Measurements from ENCODE around the gene IKZF1.

Gene IKZF1

DNA sequence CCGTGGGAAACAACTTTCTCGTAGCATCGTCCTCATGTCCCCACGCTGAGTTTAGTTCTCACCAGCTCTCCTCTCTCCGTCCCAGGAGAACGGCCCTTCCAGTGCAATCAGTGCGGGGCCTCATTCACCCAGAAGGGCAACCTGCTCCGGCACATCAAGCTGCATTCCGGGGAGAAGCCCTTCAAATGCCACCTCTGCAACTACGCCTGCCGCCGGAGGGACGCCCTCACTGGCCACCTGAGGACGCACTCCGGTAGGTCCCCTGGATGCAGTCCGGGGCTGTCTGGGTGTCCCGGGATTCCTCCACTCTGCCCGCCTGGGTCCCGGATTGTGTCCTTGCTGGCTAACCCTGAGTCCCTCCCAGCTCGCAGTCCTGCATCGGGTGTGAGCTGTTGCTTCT, 77.9 kb downstream of the IKZF1 start:
- H3K4me3 ChIP-seq (ENCODE audit: severe bottlenecking) = no peak overlapping the region
- no peak for DNase-seq (ENCODE audit: low spot score)
- ATAC-seq (ENCODE audit: low read depth) = no peak
- no peak overlapping the region for H3K27ac ChIP-seq (ENCODE audit: poor library complexity, severe bottlenecking)
- H3K9me3 ChIP-seq (ENCODE audit: severe bottlenecking) = no peaks in the 10 kb centered on the region
- no peaks in the 10 kb centered on the region for H3K36me3 ChIP-seq (ENCODE audit: low read depth)
- TF ChIP-seq, protein P1, sequence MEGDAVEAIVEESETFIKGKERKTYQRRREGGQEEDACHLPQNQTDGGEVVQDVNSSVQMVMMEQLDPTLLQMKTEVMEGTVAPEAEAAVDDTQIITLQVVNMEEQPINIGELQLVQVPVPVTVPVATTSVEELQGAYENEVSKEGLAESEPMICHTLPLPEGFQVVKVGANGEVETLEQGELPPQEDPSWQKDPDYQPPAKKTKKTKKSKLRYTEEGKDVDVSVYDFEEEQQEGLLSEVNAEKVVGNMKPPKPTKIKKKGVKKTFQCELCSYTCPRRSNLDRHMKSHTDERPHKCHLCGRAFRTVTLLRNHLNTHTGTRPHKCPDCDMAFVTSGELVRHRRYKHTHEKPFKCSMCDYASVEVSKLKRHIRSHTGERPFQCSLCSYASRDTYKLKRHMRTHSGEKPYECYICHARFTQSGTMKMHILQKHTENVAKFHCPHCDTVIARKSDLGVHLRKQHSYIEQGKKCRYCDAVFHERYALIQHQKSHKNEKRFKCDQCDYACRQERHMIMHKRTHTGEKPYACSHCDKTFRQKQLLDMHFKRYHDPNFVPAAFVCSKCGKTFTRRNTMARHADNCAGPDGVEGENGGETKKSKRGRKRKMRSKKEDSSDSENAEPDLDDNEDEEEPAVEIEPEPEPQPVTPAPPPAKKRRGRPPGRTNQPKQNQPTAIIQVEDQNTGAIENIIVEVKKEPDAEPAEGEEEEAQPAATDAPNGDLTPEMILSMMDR (IDR thresholded peaks at IDR 0.05; ENCODE audit: poor library complexity, severe bottlenecking) = no peak
- no peaks in the 10 kb centered on the region for H3K27me3 ChIP-seq (ENCODE audit: insufficient read depth, poor library complexity, severe bottlenecking)
- peaks cover 5% of the 10 kb centered on the region for H3K4me1 ChIP-seq (ENCODE audit: insufficient read depth, poor library complexity, severe bottlenecking)

DNA sequence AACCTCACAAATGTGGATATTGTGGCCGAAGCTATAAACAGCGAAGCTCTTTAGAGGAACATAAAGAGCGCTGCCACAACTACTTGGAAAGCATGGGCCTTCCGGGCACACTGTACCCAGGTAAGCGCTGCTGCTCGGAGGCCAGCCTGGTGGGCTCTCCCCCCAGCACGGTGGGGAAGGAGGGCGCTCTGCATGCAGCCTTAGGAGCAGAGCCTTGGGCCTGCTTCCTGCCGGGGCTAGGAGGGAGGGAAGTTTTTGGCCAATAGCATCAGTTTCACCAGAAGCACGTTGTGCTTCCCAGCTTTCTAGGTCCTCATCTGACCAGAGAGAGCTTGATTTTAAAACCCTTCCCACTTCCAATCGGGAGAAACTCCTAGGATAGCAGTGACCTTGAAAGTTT, 82.8 kb downstream of the IKZF1 start:
- Histone ChIP-seq H3K9me3 (ENCODE audit: severe bottlenecking) (no peaks in the 10 kb centered on the region), H3K27ac (ENCODE audit: poor library complexity, severe bottlenecking) (no peak overlapping the region), H3K36me3 (ENCODE audit: low read depth) (no peaks in the 10 kb centered on the region), H3K4me1 (ENCODE audit: insufficient read depth, poor library complexity, severe bottlenecking) (no peaks in the 10 kb centered on the region), H3K4me3 (ENCODE audit: severe bottlenecking) (no peak overlapping the region), H3K27me3 (ENCODE audit: insufficient read depth, poor library complexity, severe bottlenecking) (peaks cover 7% of the 10 kb centered on the region)
- no peak for DNase-seq (ENCODE audit: low spot score)
- TF ChIP-seq, protein P1 (IDR thresholded peaks at IDR 0.05; ENCODE audit: poor library complexity, severe bottlenecking) = no peak
- no peak for ATAC-seq (ENCODE audit: low read depth)

DNA sequence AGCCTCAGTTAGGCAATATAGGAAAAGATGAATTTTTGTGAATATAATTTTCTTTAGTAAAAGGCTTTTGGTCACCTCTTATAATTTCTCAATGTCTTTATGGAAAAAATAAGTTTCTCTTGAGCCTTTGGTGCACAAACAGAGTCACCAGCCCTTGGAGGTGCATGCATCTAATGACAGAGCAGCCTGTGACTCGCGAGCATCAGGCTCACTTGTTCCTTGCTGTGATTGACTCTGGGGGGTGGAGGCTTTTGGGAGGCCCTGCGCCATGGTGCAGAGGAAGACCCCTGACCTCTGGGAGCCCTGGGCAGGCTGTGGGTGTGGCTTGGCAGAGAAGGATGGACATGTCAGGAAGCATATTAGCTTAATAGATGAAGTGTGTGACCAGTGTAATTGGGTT, 85.4 kb downstream of the IKZF1 start:
- H3K27me3 ChIP-seq (ENCODE audit: insufficient read depth, poor library complexity, severe bottlenecking) = peaks cover 15% of the 10 kb centered on the region
- no peak overlapping the region for H3K4me3 ChIP-seq (ENCODE audit: severe bottlenecking)

DNA sequence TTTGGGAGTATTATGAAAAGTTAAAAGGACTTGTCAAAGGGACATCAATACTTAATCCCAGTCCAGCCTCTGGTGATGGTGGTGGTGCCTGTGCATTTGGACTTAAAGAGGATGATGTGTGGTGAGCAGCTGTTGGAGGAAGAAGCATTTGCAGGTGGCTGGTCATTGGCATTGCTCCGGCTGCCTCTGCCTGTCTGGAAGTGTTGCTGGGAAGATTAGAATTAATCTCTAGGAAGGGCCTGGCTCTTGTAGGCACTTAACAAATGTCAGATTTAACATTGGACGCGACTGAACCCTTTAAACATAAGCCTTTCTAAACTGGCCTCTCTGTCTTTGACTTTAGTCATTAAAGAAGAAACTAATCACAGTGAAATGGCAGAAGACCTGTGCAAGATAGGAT, 86.9 kb downstream of the IKZF1 start:
- no peaks in the 10 kb centered on the region for H3K36me3 ChIP-seq (ENCODE audit: low read depth)
- TF ChIP-seq, protein P1 (IDR thresholded peaks at IDR 0.05; ENCODE audit: poor library complexity, severe bottlenecking) = no peak
- H3K4me3 ChIP-seq (ENCODE audit: severe bottlenecking) = no peak overlapping the region
- no peaks in the 10 kb centered on the region for H3K9me3 ChIP-seq (ENCODE audit: severe bottlenecking)
- no peak for DNase-seq (ENCODE audit: low spot score)
- H3K27me3 ChIP-seq (ENCODE audit: insufficient read depth, poor library complexity, severe bottlenecking) = peaks cover 29% of the 10 kb centered on the region
- H3K27ac ChIP-seq (ENCODE audit: poor library complexity, severe bottlenecking) = no peak overlapping the region
- no peak for ATAC-seq (ENCODE audit: low read depth)
- H3K4me1 ChIP-seq (ENCODE audit: insufficient read depth, poor library complexity, severe bottlenecking) = no peaks in the 10 kb centered on the region

More for the DNA sequence above, 85.4 kb downstream of the IKZF1 start:
- H3K27ac ChIP-seq (ENCODE audit: poor library complexity, severe bottlenecking) = no peak overlapping the region
- DNase-seq (ENCODE audit: low spot score) = no peak
- H3K4me1 ChIP-seq (ENCODE audit: insufficient read depth, poor library complexity, severe bottlenecking) = no peaks in the 10 kb centered on the region
- TF ChIP-seq, protein P1 (IDR thresholded peaks at IDR 0.05; ENCODE audit: poor library complexity, severe bottlenecking) = no peak
- no peaks in the 10 kb centered on the region for H3K36me3 ChIP-seq (ENCODE audit: low read depth)
- ATAC-seq (ENCODE audit: low read depth) = no peak
- H3K9me3 ChIP-seq (ENCODE audit: severe bottlenecking) = no peaks in the 10 kb centered on the region

DNA sequence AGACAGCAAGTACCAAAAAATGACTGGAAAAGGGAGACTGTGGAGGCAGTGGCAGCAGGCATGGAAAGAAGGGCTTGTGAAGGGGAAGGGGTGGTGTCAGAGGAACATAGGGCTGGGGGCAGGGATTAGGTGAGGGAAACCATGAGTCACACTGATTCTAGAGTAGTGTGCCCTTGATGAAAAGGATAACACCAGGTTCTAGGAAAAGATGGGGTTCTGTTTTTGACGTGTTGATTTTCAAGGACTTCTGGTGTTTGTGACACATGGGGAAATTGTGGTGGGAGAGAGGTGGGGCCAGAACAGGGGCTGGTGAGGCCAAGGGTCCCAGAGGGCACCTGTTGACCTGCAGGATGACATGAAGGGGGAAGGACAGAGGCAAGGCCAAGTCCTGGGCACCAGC, 88.6 kb downstream of the IKZF1 start:
- Histone ChIP-seq H3K4me3 (ENCODE audit: severe bottlenecking) (no peak overlapping the region), H3K4me1 (ENCODE audit: insufficient read depth, poor library complexity, severe bottlenecking) (no peaks in the 10 kb centered on the region), H3K36me3 (ENCODE audit: low read depth) (no peaks in the 10 kb centered on the region), H3K9me3 (ENCODE audit: severe bottlenecking) (no peaks in the 10 kb centered on the region), H3K27ac (ENCODE audit: poor library complexity, severe bottlenecking) (no peak overlapping the region), H3K27me3 (ENCODE audit: insufficient read depth, poor library complexity, severe bottlenecking) (peaks cover 46% of the 10 kb centered on the region)
- ATAC-seq (ENCODE audit: low read depth) = no peak
- TF ChIP-seq, protein P1 (IDR thresholded peaks at IDR 0.05; ENCODE audit: poor library complexity, severe bottlenecking) = no peak
- no peak for DNase-seq (ENCODE audit: low spot score)
